ENCODE results near the gene TRPM1.

Gene TRPM1

DNA sequence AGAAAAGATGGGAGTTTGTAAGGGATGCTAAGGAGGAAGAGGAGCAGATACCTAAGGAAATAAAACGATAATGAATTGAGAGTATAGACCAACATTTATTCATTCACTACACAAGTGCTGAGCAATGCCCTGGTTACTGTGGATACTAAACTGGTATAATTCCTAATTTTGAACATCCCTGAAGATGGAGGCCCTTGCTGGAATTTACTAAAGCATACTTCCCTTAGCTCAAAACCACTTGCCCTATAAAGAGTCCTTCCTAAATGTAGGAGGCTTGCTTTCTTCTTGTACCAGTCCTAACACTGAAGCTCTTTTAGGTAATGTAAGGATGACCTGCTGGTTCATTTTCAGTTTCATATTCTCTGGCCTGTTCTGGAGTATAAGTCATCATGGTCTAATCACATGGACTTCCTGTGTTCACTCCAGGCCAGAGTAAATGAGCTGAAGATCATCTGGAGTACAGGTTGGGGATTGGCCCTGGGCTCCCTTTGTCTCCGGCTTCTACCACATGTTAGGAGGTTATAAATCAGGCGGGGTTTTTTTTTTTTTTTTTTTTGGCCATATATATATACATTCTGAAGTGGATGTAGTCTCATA lies 70.0 kb downstream of the TRPM1 start:
- no peak overlapping the region for H3K4me3 ChIP-seq (replicated peaks; ENCODE audit: low read depth, low read length)
- DNase-seq (ENCODE audit: extremely low read depth, insufficient read length), result no peak
- no peaks in the 10 kb centered on the region for H3K36me3 ChIP-seq (ENCODE audit: control insufficient read depth, insufficient read depth, low read length)
- TF ChIP-seq, protein P1, sequence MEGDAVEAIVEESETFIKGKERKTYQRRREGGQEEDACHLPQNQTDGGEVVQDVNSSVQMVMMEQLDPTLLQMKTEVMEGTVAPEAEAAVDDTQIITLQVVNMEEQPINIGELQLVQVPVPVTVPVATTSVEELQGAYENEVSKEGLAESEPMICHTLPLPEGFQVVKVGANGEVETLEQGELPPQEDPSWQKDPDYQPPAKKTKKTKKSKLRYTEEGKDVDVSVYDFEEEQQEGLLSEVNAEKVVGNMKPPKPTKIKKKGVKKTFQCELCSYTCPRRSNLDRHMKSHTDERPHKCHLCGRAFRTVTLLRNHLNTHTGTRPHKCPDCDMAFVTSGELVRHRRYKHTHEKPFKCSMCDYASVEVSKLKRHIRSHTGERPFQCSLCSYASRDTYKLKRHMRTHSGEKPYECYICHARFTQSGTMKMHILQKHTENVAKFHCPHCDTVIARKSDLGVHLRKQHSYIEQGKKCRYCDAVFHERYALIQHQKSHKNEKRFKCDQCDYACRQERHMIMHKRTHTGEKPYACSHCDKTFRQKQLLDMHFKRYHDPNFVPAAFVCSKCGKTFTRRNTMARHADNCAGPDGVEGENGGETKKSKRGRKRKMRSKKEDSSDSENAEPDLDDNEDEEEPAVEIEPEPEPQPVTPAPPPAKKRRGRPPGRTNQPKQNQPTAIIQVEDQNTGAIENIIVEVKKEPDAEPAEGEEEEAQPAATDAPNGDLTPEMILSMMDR (IDR thresholded peaks at IDR 0.05; ENCODE audit: insufficient read depth, low read length, poor library complexity, severe bottlenecking), result no peak
- H3K27me3 ChIP-seq (replicated peaks; ENCODE audit: control insufficient read depth, insufficient read depth, low read length), result no peaks in the 10 kb centered on the region

DNA sequence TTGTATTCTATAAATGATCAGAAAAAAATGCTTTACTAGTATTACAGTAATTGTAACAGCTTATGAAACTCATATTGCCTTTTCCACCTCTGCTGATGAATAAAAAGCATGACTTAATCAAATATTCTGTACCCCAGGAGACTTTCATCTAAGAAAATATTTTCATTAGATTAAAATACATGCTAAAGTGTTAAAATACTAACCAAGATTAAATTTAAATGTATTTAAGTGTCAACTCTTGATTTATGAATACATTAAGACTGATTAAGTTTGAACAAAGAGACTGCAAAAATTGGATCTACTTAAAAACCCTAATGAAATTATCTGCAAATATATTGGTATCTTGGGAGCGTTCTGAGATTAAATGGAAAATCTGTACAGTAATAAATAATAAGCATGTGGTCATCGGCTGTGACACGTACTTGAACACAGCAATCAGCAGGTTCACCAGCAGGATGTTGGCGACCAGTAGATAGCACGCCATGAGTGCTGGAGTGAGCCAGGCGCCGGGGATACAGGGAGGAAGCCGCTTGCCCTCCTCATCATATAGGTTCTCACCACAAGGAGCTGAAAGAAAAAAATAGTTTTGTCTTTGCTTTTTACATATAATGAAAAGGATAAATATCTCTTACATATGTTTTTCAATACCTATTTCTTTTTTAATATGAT lies 73.5 kb downstream of the TRPM1 start:
- H3K36me3 ChIP-seq (ENCODE audit: control insufficient read depth, insufficient read depth, low read length), result no peaks in the 10 kb centered on the region
- TF ChIP-seq, protein P1 (IDR thresholded peaks at IDR 0.05; ENCODE audit: insufficient read depth, low read length, poor library complexity, severe bottlenecking), result no peak
- no peaks in the 10 kb centered on the region for H3K27me3 ChIP-seq (replicated peaks; ENCODE audit: control insufficient read depth, insufficient read depth, low read length)
- no peak overlapping the region for H3K4me3 ChIP-seq (replicated peaks; ENCODE audit: low read depth, low read length)
- no peak for DNase-seq (ENCODE audit: extremely low read depth, insufficient read length)

DNA sequence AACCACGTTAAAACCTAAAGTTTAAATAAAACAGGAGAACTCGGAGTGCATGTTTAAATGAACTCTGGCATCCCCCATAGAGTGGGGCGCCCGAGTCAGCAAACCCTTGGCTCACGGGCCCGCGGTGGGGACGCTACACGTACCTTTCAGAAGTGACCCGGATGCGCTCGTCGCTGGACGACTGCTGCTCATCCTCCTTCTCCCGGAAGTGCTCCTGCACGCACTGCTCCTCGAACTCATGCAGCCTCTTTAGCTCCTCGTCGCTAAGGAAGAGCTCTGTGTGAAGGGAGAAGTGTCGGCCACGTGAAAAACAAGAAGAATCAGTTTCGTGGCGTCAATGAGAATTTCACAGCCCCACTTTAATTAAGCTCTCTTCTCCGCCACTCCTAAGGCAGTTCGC lies 75.5 kb downstream of the TRPM1 start:
- DNase-seq (ENCODE audit: extremely low read depth, insufficient read length), result no peak
- TF ChIP-seq, protein P1 (IDR thresholded peaks at IDR 0.05; ENCODE audit: insufficient read depth, low read length, poor library complexity, severe bottlenecking), result no peak
- Histone ChIP-seq H3K27me3 (replicated peaks; ENCODE audit: control insufficient read depth, insufficient read depth, low read length) (no peaks in the 10 kb centered on the region), H3K36me3 (ENCODE audit: control insufficient read depth, insufficient read depth, low read length) (no peaks in the 10 kb centered on the region), H3K4me3 (replicated peaks; ENCODE audit: low read depth, low read length) (no peak overlapping the region)

DNA sequence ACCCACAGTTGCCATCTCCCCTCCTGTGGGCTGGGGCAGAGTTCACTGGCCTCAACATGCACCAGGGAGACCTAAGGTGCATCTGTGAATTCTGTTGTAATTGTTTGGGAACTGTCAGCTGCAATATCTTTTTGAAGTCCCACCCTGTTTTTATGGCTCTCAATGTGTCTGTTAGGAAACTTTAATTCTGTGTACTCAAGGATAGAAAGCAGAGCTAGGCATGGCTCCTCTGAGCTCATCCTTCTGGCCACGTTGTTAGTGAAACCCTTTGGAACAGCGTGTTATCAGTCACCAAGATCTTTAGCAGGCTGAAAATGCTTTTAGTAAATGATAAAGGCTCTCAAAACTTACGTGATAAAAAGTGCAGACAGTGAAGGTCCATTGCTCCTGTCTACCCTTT lies 76.5 kb downstream of the TRPM1 start:
- TF ChIP-seq, protein P1 (IDR thresholded peaks at IDR 0.05; ENCODE audit: insufficient read depth, low read length, poor library complexity, severe bottlenecking), result no peak
- no peaks in the 10 kb centered on the region for H3K36me3 ChIP-seq (ENCODE audit: control insufficient read depth, insufficient read depth, low read length)
- DNase-seq (ENCODE audit: extremely low read depth, insufficient read length), result no peak

DNA sequence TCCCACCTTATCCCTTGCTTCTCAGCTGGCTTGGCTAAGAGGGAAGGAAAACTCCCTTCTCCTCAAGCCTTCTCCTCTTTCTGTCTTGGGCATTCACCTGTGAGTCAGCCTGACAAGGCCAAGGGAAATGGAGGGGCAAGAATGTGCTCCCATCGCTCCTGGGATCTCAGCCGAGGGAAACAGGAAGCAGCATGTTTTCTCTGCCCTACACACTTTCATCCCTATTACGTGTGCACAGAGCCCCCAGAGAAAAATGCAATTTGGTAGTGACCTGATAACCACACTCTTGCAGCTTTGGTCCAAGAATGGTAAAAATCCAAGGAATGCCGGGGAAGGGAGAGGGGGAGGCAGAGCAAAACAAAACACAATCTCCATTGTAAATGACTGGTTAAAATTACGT lies 77.2 kb downstream of the TRPM1 start:
- Histone ChIP-seq H3K4me3 (replicated peaks; ENCODE audit: low read depth, low read length) (no peak overlapping the region), H3K27me3 (replicated peaks; ENCODE audit: control insufficient read depth, insufficient read depth, low read length) (no peaks in the 10 kb centered on the region), H3K36me3 (ENCODE audit: control insufficient read depth, insufficient read depth, low read length) (no peaks in the 10 kb centered on the region)
- TF ChIP-seq, protein P1 (IDR thresholded peaks at IDR 0.05; ENCODE audit: insufficient read depth, low read length, poor library complexity, severe bottlenecking), result no peak
- no peak for DNase-seq (ENCODE audit: extremely low read depth, insufficient read length)

More for the DNA sequence above, 76.5 kb downstream of the TRPM1 start:
- Histone ChIP-seq H3K4me3 (replicated peaks; ENCODE audit: low read depth, low read length) (no peak overlapping the region), H3K27me3 (replicated peaks; ENCODE audit: control insufficient read depth, insufficient read depth, low read length) (no peaks in the 10 kb centered on the region)
